ENCODE measurements around the gene XDH. TPM values are rescaled to one million over a fixed set of nuclear protein-coding genes. Genes with fewer than 3 reads are reported as not detected.

XDH gene
- total and polyA plus RNA-seq, 2 donors (not counting 1 experiment from before 2014, with no cell fraction given): 0.50 to 0.59 TPM

DNA sequence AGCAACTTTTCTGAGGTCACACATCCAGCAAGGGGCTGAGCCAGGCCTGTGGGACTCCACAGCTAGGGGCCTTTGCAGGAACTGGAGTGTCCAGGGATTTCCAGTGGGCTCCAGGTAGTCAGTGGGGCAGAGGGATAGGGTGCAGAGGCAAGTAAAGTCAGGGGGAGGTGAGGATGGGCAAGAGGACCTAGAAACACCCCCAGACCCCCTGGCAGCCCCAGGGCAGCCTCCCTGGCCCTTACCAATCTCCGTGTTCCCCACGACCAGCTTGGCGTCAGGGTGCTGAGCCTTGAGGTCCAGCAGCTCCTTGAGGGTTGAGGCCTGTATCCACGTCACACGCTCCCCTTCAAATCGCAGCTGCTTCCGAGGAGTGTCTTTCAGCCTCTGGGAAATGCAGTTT, 28.4 kb downstream of the XDH start:
- no peak overlapping the region for H2AFZ ChIP-seq (ENCODE audit: low read length)
- TF ChIP-seq, protein P1, sequence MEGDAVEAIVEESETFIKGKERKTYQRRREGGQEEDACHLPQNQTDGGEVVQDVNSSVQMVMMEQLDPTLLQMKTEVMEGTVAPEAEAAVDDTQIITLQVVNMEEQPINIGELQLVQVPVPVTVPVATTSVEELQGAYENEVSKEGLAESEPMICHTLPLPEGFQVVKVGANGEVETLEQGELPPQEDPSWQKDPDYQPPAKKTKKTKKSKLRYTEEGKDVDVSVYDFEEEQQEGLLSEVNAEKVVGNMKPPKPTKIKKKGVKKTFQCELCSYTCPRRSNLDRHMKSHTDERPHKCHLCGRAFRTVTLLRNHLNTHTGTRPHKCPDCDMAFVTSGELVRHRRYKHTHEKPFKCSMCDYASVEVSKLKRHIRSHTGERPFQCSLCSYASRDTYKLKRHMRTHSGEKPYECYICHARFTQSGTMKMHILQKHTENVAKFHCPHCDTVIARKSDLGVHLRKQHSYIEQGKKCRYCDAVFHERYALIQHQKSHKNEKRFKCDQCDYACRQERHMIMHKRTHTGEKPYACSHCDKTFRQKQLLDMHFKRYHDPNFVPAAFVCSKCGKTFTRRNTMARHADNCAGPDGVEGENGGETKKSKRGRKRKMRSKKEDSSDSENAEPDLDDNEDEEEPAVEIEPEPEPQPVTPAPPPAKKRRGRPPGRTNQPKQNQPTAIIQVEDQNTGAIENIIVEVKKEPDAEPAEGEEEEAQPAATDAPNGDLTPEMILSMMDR (conservative IDR thresholded peaks at IDR 0.05 in 1 of 2, IDR thresholded peaks at IDR 0.05 in 1 of 2; ENCODE audit: low read depth in 1 of 2, low read length in 2 of 2): no peak
- no peak for TF ChIP-seq EZH2 (IDR thresholded peaks at IDR 0.05; ENCODE audit: low read length, missing control alignments)
- H3K79me2 ChIP-seq (ENCODE audit: control insufficient read depth, insufficient read depth, low read length): no peaks in the 10 kb centered on the region
- H3K4me2 ChIP-seq (ENCODE audit: extremely low read depth, insufficient read depth, low read length): no peak overlapping the region
- no peak overlapping the region for H3K9ac ChIP-seq (ENCODE audit: insufficient read depth, low read length)
- no peaks in the 10 kb centered on the region for H3K9me3 ChIP-seq (ENCODE audit: control insufficient read depth, insufficient read depth, low read depth, low read length)
- H3K27me3 ChIP-seq (ENCODE audit: control insufficient read depth, insufficient read depth, low read length): no peaks in the 10 kb centered on the region
- H3K36me3 ChIP-seq (ENCODE audit: control insufficient read depth, insufficient read depth, low read length): no peaks in the 10 kb centered on the region
- H3K4me3 ChIP-seq (replicated peaks in 1 of 4; ENCODE audit: control extremely low read depth in 1 of 4, insufficient read depth in 1 of 4, low read depth in 3 of 4, low read length in 4 of 4): no peak overlapping the region
- H3K27ac ChIP-seq (ENCODE audit: insufficient read depth, low read length): no peak overlapping the region
- no peak for DNase-seq (ENCODE audit: low read depth in 2 of 2)
- H3K4me1 ChIP-seq (ENCODE audit: control insufficient read depth, extremely low read depth, insufficient read depth, low read length): peaks cover 22% of the 10 kb centered on the region
- H4K20me1 ChIP-seq (ENCODE audit: control insufficient read depth, extremely low read depth, insufficient read depth, low read length): no peaks in the 10 kb centered on the region

DNA sequence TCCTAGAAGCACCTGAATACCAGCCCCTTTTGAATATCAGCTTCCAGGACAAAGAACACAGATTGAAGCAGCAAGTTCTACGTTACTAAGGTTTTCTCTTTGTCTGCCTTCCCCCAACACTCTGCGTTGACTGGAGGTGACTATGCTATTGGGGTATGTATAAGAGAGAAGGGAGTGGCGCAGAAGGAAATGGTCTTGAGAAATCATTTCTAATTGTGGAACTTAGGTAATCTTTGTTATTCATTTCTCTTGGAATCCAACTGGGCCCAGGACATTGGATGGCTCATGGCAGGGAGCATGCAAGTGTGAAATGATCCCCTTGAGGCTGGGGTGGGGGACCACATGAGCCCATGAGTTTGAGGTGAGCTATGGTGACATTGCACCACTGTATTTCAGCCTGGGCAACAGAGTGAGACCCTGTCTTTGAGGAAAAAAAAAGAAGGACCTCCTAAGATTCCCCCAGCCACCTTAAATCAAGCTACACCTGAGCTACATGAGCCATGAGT, 29.7 kb downstream of the XDH start:
- Histone ChIP-seq H3K4me3 (replicated peaks in 1 of 4; ENCODE audit: control extremely low read depth in 1 of 4, insufficient read depth in 1 of 4, low read depth in 3 of 4, low read length in 4 of 4) (no peak overlapping the region), H3K9ac (ENCODE audit: insufficient read depth, low read length) (no peak overlapping the region), H4K20me1 (ENCODE audit: control insufficient read depth, extremely low read depth, insufficient read depth, low read length) (no peaks in the 10 kb centered on the region), H3K4me1 (ENCODE audit: control insufficient read depth, extremely low read depth, insufficient read depth, low read length) (peaks cover 22% of the 10 kb centered on the region), H3K27ac (ENCODE audit: insufficient read depth, low read length) (peak overlapping the region; percentile 95), H3K36me3 (ENCODE audit: control insufficient read depth, insufficient read depth, low read length) (no peaks in the 10 kb centered on the region), H3K79me2 (ENCODE audit: control insufficient read depth, insufficient read depth, low read length) (no peaks in the 10 kb centered on the region), H2AFZ (ENCODE audit: low read length) (no peak overlapping the region), H3K4me2 (ENCODE audit: extremely low read depth, insufficient read depth, low read length) (peak overlapping the region; percentile 80), H3K9me3 (ENCODE audit: control insufficient read depth, insufficient read depth, low read depth, low read length) (no peaks in the 10 kb centered on the region), H3K27me3 (ENCODE audit: control insufficient read depth, insufficient read depth, low read length) (no peaks in the 10 kb centered on the region)
- DNase-seq (ENCODE audit: low read depth in 2 of 2): peak; percentile 93 to 98
- TF ChIP-seq, protein P1 (conservative IDR thresholded peaks at IDR 0.05 in 1 of 2, IDR thresholded peaks at IDR 0.05 in 1 of 2; ENCODE audit: low read depth in 1 of 2, low read length in 2 of 2): no peak
- no peak for TF ChIP-seq EZH2 (IDR thresholded peaks at IDR 0.05; ENCODE audit: low read length, missing control alignments)

DNA sequence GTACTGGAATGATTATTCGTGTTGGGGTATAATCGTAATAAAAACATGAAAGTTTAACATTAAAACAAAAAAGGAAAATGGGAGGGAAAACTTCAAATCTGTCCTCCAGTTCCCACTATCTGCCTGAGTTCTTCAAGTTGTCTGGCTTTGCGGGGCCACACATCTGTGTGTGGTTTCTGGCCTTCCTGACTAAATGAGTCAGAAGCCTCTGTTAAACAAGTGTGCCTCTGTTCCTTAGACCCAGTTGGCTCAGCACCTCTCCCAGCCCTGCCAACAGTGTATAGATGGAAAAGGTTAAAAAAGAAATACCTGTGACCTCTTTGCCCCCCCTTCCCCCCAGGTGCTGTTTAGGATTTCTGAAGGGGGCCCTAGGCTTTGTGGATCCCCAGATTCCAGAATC, 30.2 kb downstream of the XDH start:
- H3K27me3 ChIP-seq (ENCODE audit: control insufficient read depth, insufficient read depth, low read length): no peaks in the 10 kb centered on the region
- peak overlapping the region; percentile 80 for H3K4me2 ChIP-seq (ENCODE audit: extremely low read depth, insufficient read depth, low read length)
- TF ChIP-seq, protein P1 (conservative IDR thresholded peaks at IDR 0.05 in 1 of 2, IDR thresholded peaks at IDR 0.05 in 1 of 2; ENCODE audit: low read depth in 1 of 2, low read length in 2 of 2): no peak
- no peak for TF ChIP-seq EZH2 (IDR thresholded peaks at IDR 0.05; ENCODE audit: low read length, missing control alignments)
- H3K36me3 ChIP-seq (ENCODE audit: control insufficient read depth, insufficient read depth, low read length): no peaks in the 10 kb centered on the region
- no peaks in the 10 kb centered on the region for H3K9me3 ChIP-seq (ENCODE audit: control insufficient read depth, insufficient read depth, low read depth, low read length)
- peak overlapping the region; percentile 95 for H3K27ac ChIP-seq (ENCODE audit: insufficient read depth, low read length)
- H3K4me1 ChIP-seq (ENCODE audit: control insufficient read depth, extremely low read depth, insufficient read depth, low read length): peaks cover 22% of the 10 kb centered on the region
- peak; percentile 94 to 98 for DNase-seq (ENCODE audit: low read depth in 2 of 2)
- H2AFZ ChIP-seq (ENCODE audit: low read length): no peak overlapping the region
- H3K79me2 ChIP-seq (ENCODE audit: control insufficient read depth, insufficient read depth, low read length): no peaks in the 10 kb centered on the region
- no peak overlapping the region for H3K4me3 ChIP-seq (replicated peaks in 1 of 4; ENCODE audit: control extremely low read depth in 1 of 4, insufficient read depth in 1 of 4, low read depth in 3 of 4, low read length in 4 of 4)
- no peak overlapping the region for H3K9ac ChIP-seq (ENCODE audit: insufficient read depth, low read length)
- no peaks in the 10 kb centered on the region for H4K20me1 ChIP-seq (ENCODE audit: control insufficient read depth, extremely low read depth, insufficient read depth, low read length)
